A549 (cell line): ENCODE measurements around the gene SLC8A1.

ENCODE experiments used
- CBX2 ChIP-seq: fragments of 200-600 bp; sonication (generic); IDR thresholded peaks from 2 replicates; pipeline ENCODE4 v1.6.1; 2016; ENCODE audit warnings: low read depth, mild to moderate bottlenecking, borderline replicate concordance
- TF ChIP-seq, protein P1 (sequence below): fragments of >200 bp; sonication (Bioruptor Twin); formaldehyde crosslinking; IDR thresholded peaks from 3 replicates; pipeline ENCODE4 v1.5.1; 2016

DNA sequence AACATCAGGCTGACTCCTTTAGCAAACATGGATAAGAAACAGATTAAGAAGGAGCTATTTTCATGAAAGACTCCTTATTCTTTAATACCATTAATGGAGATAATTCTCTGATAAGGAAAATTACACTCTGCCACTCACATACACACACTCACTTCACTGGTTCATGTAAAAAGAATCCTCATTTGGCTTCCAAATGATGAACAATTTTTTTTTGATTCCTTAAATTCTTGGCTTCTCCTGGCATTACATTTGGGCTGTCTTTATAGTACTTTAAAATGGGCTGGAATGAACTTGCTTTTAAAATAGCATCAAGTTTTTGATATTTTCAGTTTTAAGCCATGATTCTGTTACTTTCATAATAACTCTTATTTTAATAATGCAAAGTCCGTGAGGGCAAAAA, 328.6 kb downstream of the SLC8A1 start:
- TF ChIP-seq CBX2: no peak
- TF ChIP-seq, protein P1, sequence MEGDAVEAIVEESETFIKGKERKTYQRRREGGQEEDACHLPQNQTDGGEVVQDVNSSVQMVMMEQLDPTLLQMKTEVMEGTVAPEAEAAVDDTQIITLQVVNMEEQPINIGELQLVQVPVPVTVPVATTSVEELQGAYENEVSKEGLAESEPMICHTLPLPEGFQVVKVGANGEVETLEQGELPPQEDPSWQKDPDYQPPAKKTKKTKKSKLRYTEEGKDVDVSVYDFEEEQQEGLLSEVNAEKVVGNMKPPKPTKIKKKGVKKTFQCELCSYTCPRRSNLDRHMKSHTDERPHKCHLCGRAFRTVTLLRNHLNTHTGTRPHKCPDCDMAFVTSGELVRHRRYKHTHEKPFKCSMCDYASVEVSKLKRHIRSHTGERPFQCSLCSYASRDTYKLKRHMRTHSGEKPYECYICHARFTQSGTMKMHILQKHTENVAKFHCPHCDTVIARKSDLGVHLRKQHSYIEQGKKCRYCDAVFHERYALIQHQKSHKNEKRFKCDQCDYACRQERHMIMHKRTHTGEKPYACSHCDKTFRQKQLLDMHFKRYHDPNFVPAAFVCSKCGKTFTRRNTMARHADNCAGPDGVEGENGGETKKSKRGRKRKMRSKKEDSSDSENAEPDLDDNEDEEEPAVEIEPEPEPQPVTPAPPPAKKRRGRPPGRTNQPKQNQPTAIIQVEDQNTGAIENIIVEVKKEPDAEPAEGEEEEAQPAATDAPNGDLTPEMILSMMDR: no peak
